Endodermal cell (in vitro differentiated cells): Measurements from ENCODE around the gene APAF1. TPM values are rescaled to one million over a fixed set of nuclear protein-coding genes. Genes with fewer than 3 reads are reported as not detected.

Source experiments
- DNase-seq: peaks from one replicate; pipeline ENCODE4 v3.0.0-alpha.2; 2017
- H3K27ac ChIP-seq: 2 replicates; pipeline ENCODE4 v1.5.1; 2013; ENCODE audit warnings: mild to moderate bottlenecking, low read depth, low read length, moderate library complexity
- H3K27me3 ChIP-seq: 2 replicates; pipeline ENCODE4 v1.6.1; 2013; ENCODE audit warnings: mild to moderate bottlenecking, low read length, moderate library complexity; ENCODE audit not compliant: insufficient read depth, control insufficient read depth, poor library complexity, severe bottlenecking
- H3K36me3 ChIP-seq: 2 replicates; pipeline ENCODE4 v1.7.0; 2013; ENCODE audit warnings: mild to moderate bottlenecking, low read length, moderate library complexity; ENCODE audit not compliant: control insufficient read depth, insufficient read depth
- H3K4me1 ChIP-seq: one replicate; pipeline ENCODE4 v1.7.0; 2013; ENCODE audit warnings: low read length; ENCODE audit not compliant: control insufficient read depth, insufficient read depth
- H3K4me3 ChIP-seq: 2 replicates; pipeline ENCODE4 v1.5.1; 2013; ENCODE audit warnings: mild to moderate bottlenecking, low read length, moderate library complexity
- H3K9ac ChIP-seq: 2 replicates; pipeline ENCODE4 v1.6.1; 2013; ENCODE audit warnings: mild to moderate bottlenecking, low read length, moderate library complexity; ENCODE audit not compliant: poor library complexity, severe bottlenecking; ENCODE audit errors: extremely low read depth
- H3K9me3 ChIP-seq: 2 replicates; pipeline ENCODE4 v1.6.1; 2013; ENCODE audit warnings: mild to moderate bottlenecking, low read length, moderate library complexity; ENCODE audit not compliant: control insufficient read depth
- H3K27ac Mint-ChIP-seq: 2 replicates; pipeline ENCODE4 v1.8.0; 2020; ENCODE audit warnings: mixed read lengths
- H3K27me3 Mint-ChIP-seq: 2 replicates; pipeline ENCODE4 v1.8.0; 2021; ENCODE audit warnings: mild to moderate bottlenecking, mixed read lengths; ENCODE audit not compliant: insufficient read depth
- H3K36me3 Mint-ChIP-seq: 2 replicates; pipeline ENCODE4 v1.8.0; 2020; ENCODE audit warnings: low read depth, mixed read lengths
- H3K4me1 Mint-ChIP-seq: 2 replicates; pipeline ENCODE4 v1.8.0; 2020; ENCODE audit warnings: mixed read lengths
- H3K4me3 Mint-ChIP-seq: 2 replicates; pipeline ENCODE4 v1.8.0; 2020; ENCODE audit warnings: mild to moderate bottlenecking, moderate library complexity, mixed read lengths
- H3K9me3 Mint-ChIP-seq: 2 replicates; pipeline ENCODE4 v1.8.0; 2020; ENCODE audit warnings: mild to moderate bottlenecking, mixed read lengths
- WGBS, 2 experiments: methylation state at CpG; one replicate each; pipeline versions ENCODE4 v1.1.5 to v1.1.7; 2013; ENCODE audit warnings: missing lambda C conversion rate in 2 of 2, mixed read lengths in 1 of 2; ENCODE audit not compliant: insufficient coverage in 1 of 2, insufficient read length in 1 of 2; 5-methylcytosine and 5-hydroxymethylcytosine counted together
- total RNA-seq, 2 donors: library from RNA; stranded (reverse); fragmentation: NEBNext Ultra II Directional in 1 of 2; extraction: Animal tissue kit (Norgen Biotek cat#: 25700) in 1 of 2; gene quantifications; 2 replicates in 1 of 2; 3 replicates in 1 of 2; pipeline ENCODE4 v1.2.1, GENCODE V29; 2021
- TF ChIP-seq, protein P1 (sequence below): fragments of 200-600 bp; sonication (generic); conservative IDR thresholded peaks from 2 replicates; pipeline ENCODE4 v1.5.0; 2021; ENCODE audit warnings: antibody characterized with exemption, mild to moderate bottlenecking

The APAF1 gene
- total RNA-seq, 2 donors from 2014 or later, result 23.8 to 32.4 TPM

GRCh38 chr12:98684199-98684598 lies 39.1 kb downstream of the APAF1 start:
- no peak for DNase-seq
- H3K27me3 ChIP-seq, result no peaks in the 10 kb centered on the region
- Mint-ChIP-seq H3K4me1 (peaks cover 3% of the 10 kb centered on the region), H3K9me3 (no peaks in the 10 kb centered on the region), H3K27ac (no peak overlapping the region), H3K4me3 (no peak overlapping the region), H3K27me3 (no peaks in the 10 kb centered on the region), H3K36me3 (peaks cover 58% of the 10 kb centered on the region)
- no peak overlapping the region for H3K4me3 ChIP-seq
- TF ChIP-seq, protein P1, sequence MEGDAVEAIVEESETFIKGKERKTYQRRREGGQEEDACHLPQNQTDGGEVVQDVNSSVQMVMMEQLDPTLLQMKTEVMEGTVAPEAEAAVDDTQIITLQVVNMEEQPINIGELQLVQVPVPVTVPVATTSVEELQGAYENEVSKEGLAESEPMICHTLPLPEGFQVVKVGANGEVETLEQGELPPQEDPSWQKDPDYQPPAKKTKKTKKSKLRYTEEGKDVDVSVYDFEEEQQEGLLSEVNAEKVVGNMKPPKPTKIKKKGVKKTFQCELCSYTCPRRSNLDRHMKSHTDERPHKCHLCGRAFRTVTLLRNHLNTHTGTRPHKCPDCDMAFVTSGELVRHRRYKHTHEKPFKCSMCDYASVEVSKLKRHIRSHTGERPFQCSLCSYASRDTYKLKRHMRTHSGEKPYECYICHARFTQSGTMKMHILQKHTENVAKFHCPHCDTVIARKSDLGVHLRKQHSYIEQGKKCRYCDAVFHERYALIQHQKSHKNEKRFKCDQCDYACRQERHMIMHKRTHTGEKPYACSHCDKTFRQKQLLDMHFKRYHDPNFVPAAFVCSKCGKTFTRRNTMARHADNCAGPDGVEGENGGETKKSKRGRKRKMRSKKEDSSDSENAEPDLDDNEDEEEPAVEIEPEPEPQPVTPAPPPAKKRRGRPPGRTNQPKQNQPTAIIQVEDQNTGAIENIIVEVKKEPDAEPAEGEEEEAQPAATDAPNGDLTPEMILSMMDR, result no peak
- no peaks in the 10 kb centered on the region for H3K9me3 ChIP-seq
- no peak overlapping the region for H3K9ac ChIP-seq
- H3K36me3 ChIP-seq, result peaks cover 91% of the 10 kb centered on the region
- H3K4me1 ChIP-seq, result no peaks in the 10 kb centered on the region
- 100% methylated on average over 1 of the region's 2 CpGs; no CpG with 5 or more reads in 1 of the 2 experiments for WGBS, 2 experiments
- H3K27ac ChIP-seq, result no peak overlapping the region

- Mint-ChIP-seq H3K27me3 (no peaks in the 10 kb centered on the region), H3K36me3 (peaks cover 48% of the 10 kb centered on the region), H3K4me3 (no peak overlapping the region), H3K4me1 (no peaks in the 10 kb centered on the region), H3K9me3 (no peaks in the 10 kb centered on the region), H3K27ac (no peak overlapping the region)
- Histone ChIP-seq H3K27me3 (no peaks in the 10 kb centered on the region), H3K9me3 (no peaks in the 10 kb centered on the region), H3K4me1 (no peaks in the 10 kb centered on the region), H3K4me3 (no peak overlapping the region), H3K36me3 (peaks cover 78% of the 10 kb centered on the region), H3K27ac (no peak overlapping the region), H3K9ac (no peak overlapping the region)
- 98 to 100% methylated on average over 1 to 2 of the region's 2 CpGs for WGBS, 2 experiments
- TF ChIP-seq, protein P1, result no peak
- no peak for DNase-seq
Measured at GRCh38 chr12:98686603-98687002, 41.5 kb downstream of the APAF1 start.

GRCh38 chr12:98691351-98691750 lies 46.3 kb downstream of the APAF1 start:
- H3K36me3 ChIP-seq, result peaks cover 62% of the 10 kb centered on the region
- Mint-ChIP-seq H3K27me3 (no peaks in the 10 kb centered on the region), H3K9me3 (no peaks in the 10 kb centered on the region), H3K36me3 (peaks cover 40% of the 10 kb centered on the region), H3K4me1 (peaks cover 8% of the 10 kb centered on the region), H3K4me3 (no peak overlapping the region), H3K27ac (no peak overlapping the region)
- no peak overlapping the region for H3K27ac ChIP-seq
- H3K9me3 ChIP-seq, result no peaks in the 10 kb centered on the region
- TF ChIP-seq, protein P1, result no peak
- H3K27me3 ChIP-seq, result no peaks in the 10 kb centered on the region
- DNase-seq, result no peak
- no peaks in the 10 kb centered on the region for H3K4me1 ChIP-seq
- H3K4me3 ChIP-seq, result no peak overlapping the region
- H3K9ac ChIP-seq, result no peak overlapping the region
